ENCODE results near the gene CNTN1.

Gene CNTN1

DNA sequence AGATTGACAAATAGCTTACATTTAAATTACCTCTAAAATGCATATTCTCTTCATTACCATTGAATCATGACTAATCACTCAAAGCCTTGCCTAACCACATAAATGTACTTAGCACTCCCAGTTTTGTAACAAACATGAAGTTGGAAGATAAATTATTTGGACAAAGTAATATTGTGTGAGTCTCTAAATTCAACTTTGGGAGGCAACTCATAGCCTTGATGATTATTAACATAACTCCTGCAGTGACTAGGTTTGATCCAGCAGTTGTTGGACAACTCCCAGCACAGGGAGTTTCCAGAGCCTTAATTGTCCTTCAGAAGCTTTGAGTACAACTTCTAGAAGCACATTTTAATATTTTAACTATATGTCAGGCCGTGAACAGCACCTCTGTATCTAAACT, 342.4 kb downstream of the CNTN1 start:
- ChIA-PET CTCF (no interaction called here), POLR2A (no interaction called here)
- no peaks in the 10 kb centered on the region for H3K9me3 ChIP-seq (ENCODE audit: control extremely low read depth in 1 of 5, control insufficient read depth in 4 of 5, insufficient read depth in 2 of 5, low read depth in 1 of 5, low read length in 4 of 5)
- no peak overlapping the region for H3K4me3 ChIP-seq (ENCODE audit: control insufficient read depth in 1 of 7, extremely low read depth in 1 of 7, insufficient read depth in 4 of 7, low read depth in 2 of 7, low read length in 6 of 7)
- H3K36me3 ChIP-seq (ENCODE audit: control insufficient read depth in 4 of 4, insufficient read depth in 4 of 4, low read length in 3 of 4), result no peaks in the 10 kb centered on the region
- H3K27me3 ChIP-seq (replicated peaks in 2 of 5; ENCODE audit: control insufficient read depth in 4 of 5, insufficient read depth in 5 of 5, low read length in 4 of 5), result peaks cover 0 to 2% (median 0%) of the 10 kb centered on the region in 5 experiments
- H3K27ac ChIP-seq (ENCODE audit: insufficient read depth in 1 of 2, low read depth in 1 of 2, low read length in 2 of 2, poor library complexity in 1 of 2, severe bottlenecking in 2 of 2), result no peak overlapping the region
- no peaks in the 10 kb centered on the region for H3K4me1 ChIP-seq (ENCODE audit: control extremely low read depth in 1 of 4, control insufficient read depth in 4 of 4, insufficient read depth in 4 of 4, low read length in 3 of 4)
- no peak for DNase-seq
- 89% methylated on average over 1 of the region's 1 CpG for WGBS (ENCODE audit: insufficient coverage)

DNA sequence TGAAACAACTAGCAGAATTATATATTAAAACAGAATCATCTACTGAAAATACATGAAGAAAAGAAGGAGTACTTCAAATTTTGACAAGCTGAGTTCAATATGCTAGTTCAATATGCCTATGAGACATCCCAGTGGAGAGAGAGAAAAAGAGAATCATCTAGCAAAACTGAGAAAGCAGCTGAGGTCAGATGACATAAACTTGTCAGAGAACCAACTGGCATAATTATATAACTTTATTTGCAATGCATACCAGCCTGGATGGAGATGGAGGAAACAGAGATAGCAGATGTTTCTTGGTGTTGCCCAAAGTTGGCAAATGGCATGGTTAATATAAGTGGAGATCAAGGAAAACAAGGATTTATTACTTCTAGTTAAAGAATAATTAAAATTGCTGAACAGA, 347.2 kb downstream of the CNTN1 start:
- DNase-seq, result no peak
- ChIA-PET CTCF (no interaction called here), POLR2A (no interaction called here)
- H3K27ac ChIP-seq (ENCODE audit: insufficient read depth in 1 of 2, low read depth in 1 of 2, low read length in 2 of 2, poor library complexity in 1 of 2, severe bottlenecking in 2 of 2), result no peak overlapping the region
- no peaks in the 10 kb centered on the region for H3K9me3 ChIP-seq (ENCODE audit: control extremely low read depth in 1 of 5, control insufficient read depth in 4 of 5, insufficient read depth in 2 of 5, low read depth in 1 of 5, low read length in 4 of 5)
- H3K4me1 ChIP-seq (ENCODE audit: control extremely low read depth in 1 of 4, control insufficient read depth in 4 of 4, insufficient read depth in 4 of 4, low read length in 3 of 4), result no peaks in the 10 kb centered on the region
- peaks cover 0 to 2% (median 0%) of the 10 kb centered on the region in 5 experiments for H3K27me3 ChIP-seq (replicated peaks in 2 of 5; ENCODE audit: control insufficient read depth in 4 of 5, insufficient read depth in 5 of 5, low read length in 4 of 5)
- no peaks in the 10 kb centered on the region for H3K36me3 ChIP-seq (ENCODE audit: control insufficient read depth in 4 of 4, insufficient read depth in 4 of 4, low read length in 3 of 4)
- no peak overlapping the region for H3K4me3 ChIP-seq (ENCODE audit: control insufficient read depth in 1 of 7, extremely low read depth in 1 of 7, insufficient read depth in 4 of 7, low read depth in 2 of 7, low read length in 6 of 7)

DNA sequence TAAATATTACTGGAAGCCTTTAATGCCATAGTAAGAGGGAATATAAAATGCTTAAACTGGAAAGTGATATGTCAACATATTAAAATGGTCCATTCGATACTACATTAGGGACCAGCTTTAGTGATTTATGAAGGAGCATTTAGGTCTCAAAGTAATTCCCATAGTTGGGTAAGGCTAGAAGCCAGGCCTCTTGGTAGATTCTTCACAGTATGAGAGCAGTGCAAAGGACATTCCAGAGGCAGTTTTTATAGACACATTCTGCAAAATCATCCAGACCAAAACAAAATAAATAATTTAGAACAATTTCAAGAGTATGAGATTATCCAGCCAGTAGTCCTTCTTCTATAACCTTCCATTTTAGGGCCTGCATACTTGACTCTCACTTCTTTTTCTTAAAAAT, 353.3 kb downstream of the CNTN1 start:
- Histone ChIP-seq H3K4me3 (ENCODE audit: control insufficient read depth in 1 of 7, extremely low read depth in 1 of 7, insufficient read depth in 4 of 7, low read depth in 2 of 7, low read length in 6 of 7) (no peak overlapping the region), H3K9me3 (ENCODE audit: control extremely low read depth in 1 of 5, control insufficient read depth in 4 of 5, insufficient read depth in 2 of 5, low read depth in 1 of 5, low read length in 4 of 5) (no peaks in the 10 kb centered on the region), H3K27me3 (replicated peaks in 2 of 5; ENCODE audit: control insufficient read depth in 4 of 5, insufficient read depth in 5 of 5, low read length in 4 of 5) (no peaks in the 10 kb centered on the region), H3K27ac (ENCODE audit: insufficient read depth in 1 of 2, low read depth in 1 of 2, low read length in 2 of 2, poor library complexity in 1 of 2, severe bottlenecking in 2 of 2) (no peak overlapping the region), H3K4me1 (ENCODE audit: control extremely low read depth in 1 of 4, control insufficient read depth in 4 of 4, insufficient read depth in 4 of 4, low read length in 3 of 4) (no peaks in the 10 kb centered on the region), H3K36me3 (ENCODE audit: control insufficient read depth in 4 of 4, insufficient read depth in 4 of 4, low read length in 3 of 4) (no peaks in the 10 kb centered on the region)
- ChIA-PET POLR2A (no interaction called here), CTCF (no interaction called here)
- WGBS (ENCODE audit: insufficient coverage), result no CpG with 5 or more reads among the region's 1 CpG
- no peak for DNase-seq

DNA sequence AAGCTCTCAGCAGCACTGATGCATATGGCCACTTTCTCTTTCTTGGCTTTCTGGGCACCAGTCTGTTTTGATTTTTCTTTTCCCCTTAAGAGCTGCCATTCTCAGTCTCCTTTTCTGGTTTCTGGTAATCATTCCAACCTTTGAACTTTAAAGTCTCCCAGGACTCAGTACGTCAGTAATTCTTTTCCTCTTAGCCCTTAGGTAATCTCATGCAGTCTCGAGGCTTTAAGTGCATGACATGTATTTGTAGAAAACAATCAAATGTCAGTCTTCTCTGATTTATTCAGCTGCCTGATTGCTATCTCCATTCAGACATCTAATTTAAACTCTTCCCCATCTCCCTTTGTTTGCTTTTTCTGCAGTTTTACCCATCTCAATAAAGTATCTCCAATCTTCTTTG, 356.8 kb downstream of the CNTN1 start:
- ChIA-PET CTCF (no interaction called here), POLR2A (no interaction called here)
- H3K4me1 ChIP-seq (ENCODE audit: control extremely low read depth in 1 of 4, control insufficient read depth in 4 of 4, insufficient read depth in 4 of 4, low read length in 3 of 4), result no peaks in the 10 kb centered on the region
- no peak for DNase-seq
- H3K4me3 ChIP-seq (ENCODE audit: control insufficient read depth in 1 of 7, extremely low read depth in 1 of 7, insufficient read depth in 4 of 7, low read depth in 2 of 7, low read length in 6 of 7), result no peak overlapping the region
- no peak overlapping the region for H3K27ac ChIP-seq (ENCODE audit: insufficient read depth in 1 of 2, low read depth in 1 of 2, low read length in 2 of 2, poor library complexity in 1 of 2, severe bottlenecking in 2 of 2)
- no peaks in the 10 kb centered on the region for H3K36me3 ChIP-seq (ENCODE audit: control insufficient read depth in 4 of 4, insufficient read depth in 4 of 4, low read length in 3 of 4)
- H3K9me3 ChIP-seq (ENCODE audit: control extremely low read depth in 1 of 5, control insufficient read depth in 4 of 5, insufficient read depth in 2 of 5, low read depth in 1 of 5, low read length in 4 of 5), result no peaks in the 10 kb centered on the region
- no peaks in the 10 kb centered on the region for H3K27me3 ChIP-seq (replicated peaks in 2 of 5; ENCODE audit: control insufficient read depth in 4 of 5, insufficient read depth in 5 of 5, low read length in 4 of 5)
- 79% methylated on average over 2 of the region's 2 CpGs for WGBS (ENCODE audit: insufficient coverage)

DNA sequence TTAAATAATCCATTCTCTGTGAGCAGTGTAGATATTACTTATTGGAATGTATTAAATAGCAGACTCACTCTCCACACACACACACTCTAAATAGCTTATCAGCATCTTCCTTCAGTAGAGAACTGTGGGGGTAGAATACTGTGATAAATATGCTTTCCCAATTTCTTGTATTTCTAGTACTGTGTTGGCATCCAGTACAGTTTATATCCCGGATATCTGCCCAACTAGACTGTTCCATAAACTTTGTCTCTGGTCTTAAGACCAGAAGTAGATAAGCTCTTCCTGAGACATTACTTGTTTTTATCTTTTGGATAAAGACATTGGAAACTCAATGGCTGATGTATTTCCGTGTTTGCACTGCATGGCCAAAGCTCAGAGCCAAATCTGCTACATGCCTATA, 359.7 kb downstream of the CNTN1 start:
- POLR2A ChIA-PET, result no interaction called here
- Histone ChIP-seq H3K4me1 (ENCODE audit: control extremely low read depth in 1 of 4, control insufficient read depth in 4 of 4, insufficient read depth in 4 of 4, low read length in 3 of 4) (no peaks in the 10 kb centered on the region), H3K9me3 (ENCODE audit: control extremely low read depth in 1 of 5, control insufficient read depth in 4 of 5, insufficient read depth in 2 of 5, low read depth in 1 of 5, low read length in 4 of 5) (no peaks in the 10 kb centered on the region), H3K27ac (ENCODE audit: insufficient read depth in 1 of 2, low read depth in 1 of 2, low read length in 2 of 2, poor library complexity in 1 of 2, severe bottlenecking in 2 of 2) (no peak overlapping the region), H3K27me3 (replicated peaks in 2 of 5; ENCODE audit: control insufficient read depth in 4 of 5, insufficient read depth in 5 of 5, low read length in 4 of 5) (no peaks in the 10 kb centered on the region), H3K36me3 (ENCODE audit: control insufficient read depth in 4 of 4, insufficient read depth in 4 of 4, low read length in 3 of 4) (no peaks in the 10 kb centered on the region), H3K4me3 (ENCODE audit: control insufficient read depth in 1 of 7, extremely low read depth in 1 of 7, insufficient read depth in 4 of 7, low read depth in 2 of 7, low read length in 6 of 7) (no peak overlapping the region)
- DNase-seq, result no peak
- WGBS (ENCODE audit: insufficient coverage), result no CpG with 5 or more reads among the region's 2 CpGs
- CTCF ChIA-PET, result no interaction called here

DNA sequence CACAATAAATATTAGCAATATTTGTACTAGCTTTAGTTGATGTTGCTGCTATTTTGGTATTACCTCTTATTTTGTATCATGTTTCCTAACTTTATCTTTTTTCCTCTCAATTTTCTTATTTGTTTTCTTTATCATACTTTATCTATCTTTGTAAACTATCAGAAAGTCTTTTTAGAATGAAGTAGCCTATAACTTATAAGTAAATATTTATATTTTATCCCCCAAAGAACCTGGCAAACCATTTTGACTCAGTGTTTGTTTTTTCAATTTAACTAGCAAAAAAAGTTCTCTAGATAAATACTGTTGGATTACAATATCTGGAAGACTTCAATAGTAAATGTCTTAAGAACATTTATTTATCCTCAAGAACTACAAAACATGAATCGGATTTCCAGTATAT, 360.2 kb downstream of the CNTN1 start:
- no peaks in the 10 kb centered on the region for H3K36me3 ChIP-seq (ENCODE audit: control insufficient read depth in 4 of 4, insufficient read depth in 4 of 4, low read length in 3 of 4)
- H3K4me1 ChIP-seq (ENCODE audit: control extremely low read depth in 1 of 4, control insufficient read depth in 4 of 4, insufficient read depth in 4 of 4, low read length in 3 of 4), result no peaks in the 10 kb centered on the region
- no CpG with 5 or more reads among the region's 1 CpG for WGBS (ENCODE audit: insufficient coverage)
- no peak for DNase-seq
- CTCF ChIA-PET, result no interaction called here
- H3K4me3 ChIP-seq (ENCODE audit: control insufficient read depth in 1 of 7, extremely low read depth in 1 of 7, insufficient read depth in 4 of 7, low read depth in 2 of 7, low read length in 6 of 7), result no peak overlapping the region
- no peak overlapping the region for H3K27ac ChIP-seq (ENCODE audit: insufficient read depth in 1 of 2, low read depth in 1 of 2, low read length in 2 of 2, poor library complexity in 1 of 2, severe bottlenecking in 2 of 2)
- no peaks in the 10 kb centered on the region for H3K27me3 ChIP-seq (replicated peaks in 2 of 5; ENCODE audit: control insufficient read depth in 4 of 5, insufficient read depth in 5 of 5, low read length in 4 of 5)
- H3K9me3 ChIP-seq (ENCODE audit: control extremely low read depth in 1 of 5, control insufficient read depth in 4 of 5, insufficient read depth in 2 of 5, low read depth in 1 of 5, low read length in 4 of 5), result no peaks in the 10 kb centered on the region
- POLR2A ChIA-PET, result no interaction called here

DNA sequence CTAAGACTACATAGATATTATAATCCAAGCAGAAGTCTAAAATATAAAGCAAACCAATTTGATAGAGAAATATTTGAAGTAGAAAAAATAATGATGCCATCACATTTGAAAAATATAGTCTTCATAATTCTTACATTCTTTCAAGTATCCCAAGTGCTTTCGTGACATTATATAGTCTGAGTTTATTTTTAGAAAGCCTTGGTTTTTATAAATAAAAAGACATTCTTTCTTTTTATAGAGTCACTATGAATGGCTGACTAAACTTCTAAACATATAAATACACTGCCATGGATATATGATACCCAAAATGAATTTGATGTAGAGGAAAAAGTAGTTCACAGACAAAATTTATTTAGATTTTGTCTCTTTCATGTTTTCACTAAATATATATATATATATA, 360.8 kb downstream of the CNTN1 start:
- Histone ChIP-seq H3K9me3 (ENCODE audit: control extremely low read depth in 1 of 5, control insufficient read depth in 4 of 5, insufficient read depth in 2 of 5, low read depth in 1 of 5, low read length in 4 of 5) (no peaks in the 10 kb centered on the region), H3K27me3 (replicated peaks in 2 of 5; ENCODE audit: control insufficient read depth in 4 of 5, insufficient read depth in 5 of 5, low read length in 4 of 5) (no peaks in the 10 kb centered on the region), H3K4me1 (ENCODE audit: control extremely low read depth in 1 of 4, control insufficient read depth in 4 of 4, insufficient read depth in 4 of 4, low read length in 3 of 4) (no peaks in the 10 kb centered on the region), H3K4me3 (ENCODE audit: control insufficient read depth in 1 of 7, extremely low read depth in 1 of 7, insufficient read depth in 4 of 7, low read depth in 2 of 7, low read length in 6 of 7) (no peak overlapping the region), H3K36me3 (ENCODE audit: control insufficient read depth in 4 of 4, insufficient read depth in 4 of 4, low read length in 3 of 4) (no peaks in the 10 kb centered on the region), H3K27ac (ENCODE audit: insufficient read depth in 1 of 2, low read depth in 1 of 2, low read length in 2 of 2, poor library complexity in 1 of 2, severe bottlenecking in 2 of 2) (no peak overlapping the region)
- WGBS (ENCODE audit: insufficient coverage), result no CpG with 5 or more reads among the region's 1 CpG
- CTCF ChIA-PET, result no interaction called here
- DNase-seq, result no peak
- POLR2A ChIA-PET, result no interaction called here

Measured in common myeloid progenitor, CD34-positive (primary cell).